Neural progenitor cell (in vitro differentiated cells): Measurements from ENCODE around the gene IFI27L2.

Experiments
- EZH2phosphoT487 ChIP-seq: fragments of 200-600 bp; sonication (generic); IDR thresholded peaks from 2 replicates; pipeline ENCODE4 v1.6.1; 2017; ENCODE audit warnings: antibody characterized with exemption
- TF ChIP-seq, protein P1 (sequence below): fragments of 200-600 bp; sonication (generic); IDR thresholded peaks from 2 replicates; pipeline ENCODE4 v1.5.1; 2017; ENCODE audit warnings: antibody characterized with exemption, mild to moderate bottlenecking

DNA sequence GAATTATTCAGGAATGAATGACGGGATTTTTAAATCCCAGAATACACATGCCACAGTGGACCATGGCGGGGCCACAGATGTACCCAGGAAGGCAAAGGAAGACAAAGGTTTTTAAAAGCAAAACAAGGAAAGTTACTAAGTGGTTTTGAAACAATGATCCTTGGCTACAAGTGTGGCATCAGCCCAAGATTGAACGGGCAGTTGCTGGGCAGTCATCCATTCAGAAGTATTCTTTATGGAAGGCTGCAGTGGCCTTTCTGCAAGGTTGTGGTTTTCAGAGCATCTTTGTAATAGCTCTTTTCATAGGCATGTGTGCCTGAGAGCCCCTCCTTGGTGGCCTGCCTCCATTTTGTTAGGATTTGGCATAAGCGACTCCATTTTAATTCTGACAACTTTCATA, 32.3 kb downstream of the IFI27L2 start:
- TF ChIP-seq, protein P1, sequence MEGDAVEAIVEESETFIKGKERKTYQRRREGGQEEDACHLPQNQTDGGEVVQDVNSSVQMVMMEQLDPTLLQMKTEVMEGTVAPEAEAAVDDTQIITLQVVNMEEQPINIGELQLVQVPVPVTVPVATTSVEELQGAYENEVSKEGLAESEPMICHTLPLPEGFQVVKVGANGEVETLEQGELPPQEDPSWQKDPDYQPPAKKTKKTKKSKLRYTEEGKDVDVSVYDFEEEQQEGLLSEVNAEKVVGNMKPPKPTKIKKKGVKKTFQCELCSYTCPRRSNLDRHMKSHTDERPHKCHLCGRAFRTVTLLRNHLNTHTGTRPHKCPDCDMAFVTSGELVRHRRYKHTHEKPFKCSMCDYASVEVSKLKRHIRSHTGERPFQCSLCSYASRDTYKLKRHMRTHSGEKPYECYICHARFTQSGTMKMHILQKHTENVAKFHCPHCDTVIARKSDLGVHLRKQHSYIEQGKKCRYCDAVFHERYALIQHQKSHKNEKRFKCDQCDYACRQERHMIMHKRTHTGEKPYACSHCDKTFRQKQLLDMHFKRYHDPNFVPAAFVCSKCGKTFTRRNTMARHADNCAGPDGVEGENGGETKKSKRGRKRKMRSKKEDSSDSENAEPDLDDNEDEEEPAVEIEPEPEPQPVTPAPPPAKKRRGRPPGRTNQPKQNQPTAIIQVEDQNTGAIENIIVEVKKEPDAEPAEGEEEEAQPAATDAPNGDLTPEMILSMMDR, result no peak
- TF ChIP-seq EZH2phosphoT487, result no peak
